Measurements from ENCODE around the gene RGCC. TPM values are rescaled to one million over a fixed set of nuclear protein-coding genes. Genes with fewer than 3 reads are reported as not detected.

Gene RGCC
- total RNA-seq, 1 donor from 2014 or later: not detected

DNA sequence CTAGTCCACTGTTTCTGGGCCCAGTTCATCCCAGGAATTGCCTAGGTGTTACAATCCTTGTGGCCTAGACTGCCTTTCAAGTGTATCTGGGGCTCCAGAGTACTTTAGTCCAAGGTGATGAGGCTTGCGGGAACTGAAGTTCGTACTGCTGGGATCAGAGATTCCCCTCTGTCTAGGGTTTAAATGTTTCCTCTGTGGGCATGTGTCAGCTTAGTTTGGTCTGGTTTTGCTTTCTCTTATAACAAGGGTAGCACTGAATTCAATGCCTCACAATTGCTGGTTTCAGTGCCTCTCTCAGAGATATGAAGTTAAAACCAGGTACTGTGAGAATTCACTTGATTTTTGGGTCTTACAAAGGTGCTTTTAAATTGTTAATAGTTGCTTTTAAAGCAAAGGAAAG is 30.8 kb downstream of the RGCC start:
- Mint-ChIP-seq H3K27ac (no peak overlapping the region), H3K4me3 (ENCODE audit: low read depth) (no peak overlapping the region), H3K4me1 (ENCODE audit: low read depth) (no peaks in the 10 kb centered on the region), H3K27me3 (no peaks in the 10 kb centered on the region), H3K9me3 (ENCODE audit: low read depth) (peaks cover 15% of the 10 kb centered on the region), H3K36me3 (ENCODE audit: insufficient read depth) (no peaks in the 10 kb centered on the region)
- no peak for TF ChIP-seq CTCF (IDR thresholded peaks at IDR 0.05; ENCODE audit: unreplicated experiment)
- no peak for DNase-seq (ENCODE audit: low spot score, unreplicated experiment)

DNA sequence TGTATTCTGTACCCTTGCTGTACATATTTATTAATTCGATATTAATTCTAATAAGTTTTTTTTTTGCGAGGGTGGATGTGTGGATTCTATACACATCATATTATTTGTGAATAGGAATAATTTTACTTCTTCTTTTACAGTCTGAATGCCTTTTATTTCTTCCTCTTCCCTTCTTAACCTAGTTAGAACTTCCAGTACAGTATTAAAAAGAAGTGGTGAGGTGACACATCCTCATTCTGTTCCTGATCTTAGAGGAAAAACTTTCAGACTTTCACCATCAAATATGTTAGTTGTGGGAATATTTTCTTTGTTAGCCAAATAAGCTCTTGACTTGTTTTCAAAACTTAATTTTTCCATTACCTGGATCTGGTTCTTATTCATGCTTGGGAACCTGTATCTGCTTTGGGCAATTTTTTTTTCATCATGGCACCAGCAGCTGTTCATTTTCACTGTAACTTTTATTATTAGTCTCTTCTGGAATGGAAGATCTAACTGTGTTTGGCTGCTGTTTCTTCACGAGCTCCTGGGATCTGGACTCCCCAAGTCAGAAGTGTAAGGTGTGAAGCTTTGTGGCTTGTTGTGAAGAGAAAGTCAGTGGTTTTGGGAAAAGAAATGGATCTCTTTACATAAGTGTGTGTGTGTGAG is 33.1 kb downstream of the RGCC start:
- Mint-ChIP-seq H3K27ac (no peak overlapping the region), H3K4me3 (ENCODE audit: low read depth) (no peak overlapping the region), H3K9me3 (ENCODE audit: low read depth) (peaks cover 3% of the 10 kb centered on the region), H3K36me3 (ENCODE audit: insufficient read depth) (no peaks in the 10 kb centered on the region), H3K4me1 (ENCODE audit: low read depth) (no peaks in the 10 kb centered on the region), H3K27me3 (peaks cover 5% of the 10 kb centered on the region)
- no peak for TF ChIP-seq CTCF (IDR thresholded peaks at IDR 0.05; ENCODE audit: unreplicated experiment)
- DNase-seq (ENCODE audit: low spot score, unreplicated experiment): no peak

DNA sequence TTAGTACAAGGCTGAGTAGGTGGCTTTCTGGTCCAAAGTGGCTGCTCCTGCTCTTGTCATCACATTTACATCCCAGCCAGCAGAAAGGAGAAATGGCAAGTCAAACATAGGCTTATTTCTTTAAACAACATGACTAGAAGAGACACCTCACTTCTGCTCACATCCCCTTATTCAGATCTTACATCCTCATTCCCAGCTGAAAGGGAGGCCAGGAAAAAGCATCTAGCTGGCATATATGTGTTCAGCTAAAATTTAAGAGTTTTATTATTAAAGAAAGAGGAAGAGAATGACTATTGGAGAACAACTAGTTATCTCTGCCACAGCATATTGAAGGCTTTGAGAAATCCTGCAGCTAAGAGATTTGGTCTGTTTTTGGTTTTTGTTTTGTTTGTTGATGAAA is 34.1 kb downstream of the RGCC start:
- no peak for TF ChIP-seq CTCF (IDR thresholded peaks at IDR 0.05; ENCODE audit: unreplicated experiment)
- Mint-ChIP-seq H3K9me3 (ENCODE audit: low read depth) (no peaks in the 10 kb centered on the region), H3K27me3 (peaks cover 6% of the 10 kb centered on the region), H3K36me3 (ENCODE audit: insufficient read depth) (no peaks in the 10 kb centered on the region), H3K27ac (no peak overlapping the region), H3K4me3 (ENCODE audit: low read depth) (no peak overlapping the region), H3K4me1 (ENCODE audit: low read depth) (no peaks in the 10 kb centered on the region)
- DNase-seq (ENCODE audit: low spot score, unreplicated experiment): no peak

DNA sequence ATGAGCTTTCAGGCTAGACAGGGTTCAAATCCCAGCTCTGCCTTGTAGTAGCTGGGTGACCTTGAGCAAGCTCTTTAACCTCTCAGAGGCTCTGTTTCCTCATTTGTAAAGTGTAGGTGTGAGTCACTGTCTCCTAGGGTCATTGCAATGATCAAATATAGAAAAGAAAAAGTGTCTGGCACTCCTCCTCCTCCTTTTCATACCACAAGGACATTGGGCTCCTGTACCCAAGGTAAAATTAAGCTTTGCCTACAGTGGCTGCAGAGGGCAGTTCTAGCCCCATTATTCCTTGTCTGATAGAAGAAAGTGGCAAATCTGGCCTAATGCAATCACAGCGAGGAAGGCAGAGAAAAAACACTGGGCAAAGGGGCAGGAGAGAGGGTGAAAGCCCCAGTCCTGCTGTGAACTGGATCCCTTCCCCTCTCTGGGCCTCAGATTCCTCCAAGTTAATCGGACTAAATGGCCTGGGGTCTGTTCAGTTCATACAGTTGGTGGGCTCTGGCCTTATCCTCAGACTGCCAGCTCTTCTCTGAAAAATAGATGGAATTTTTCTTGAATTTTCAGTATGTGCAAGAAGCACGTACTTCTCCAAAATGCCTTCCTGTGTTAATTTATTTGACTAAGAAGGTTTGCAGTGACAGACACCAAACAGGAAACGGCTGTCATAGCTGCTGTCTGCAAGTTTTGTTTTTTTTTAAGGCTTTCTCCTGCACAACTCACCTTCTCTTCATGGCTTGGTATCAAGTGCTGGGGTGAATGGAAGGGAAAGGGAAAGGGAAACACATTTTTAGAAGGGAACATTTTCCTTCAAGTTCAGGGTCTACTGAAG is 35.3 kb downstream of the RGCC start:
- Mint-ChIP-seq H3K4me1 (ENCODE audit: low read depth) (no peaks in the 10 kb centered on the region), H3K36me3 (ENCODE audit: insufficient read depth) (no peaks in the 10 kb centered on the region), H3K4me3 (ENCODE audit: low read depth) (no peak overlapping the region), H3K27ac (no peak overlapping the region), H3K9me3 (ENCODE audit: low read depth) (no peaks in the 10 kb centered on the region), H3K27me3 (peaks cover 9% of the 10 kb centered on the region)
- no peak for TF ChIP-seq CTCF (IDR thresholded peaks at IDR 0.05; ENCODE audit: unreplicated experiment)
- DNase-seq (ENCODE audit: low spot score, unreplicated experiment): no peak

DNA sequence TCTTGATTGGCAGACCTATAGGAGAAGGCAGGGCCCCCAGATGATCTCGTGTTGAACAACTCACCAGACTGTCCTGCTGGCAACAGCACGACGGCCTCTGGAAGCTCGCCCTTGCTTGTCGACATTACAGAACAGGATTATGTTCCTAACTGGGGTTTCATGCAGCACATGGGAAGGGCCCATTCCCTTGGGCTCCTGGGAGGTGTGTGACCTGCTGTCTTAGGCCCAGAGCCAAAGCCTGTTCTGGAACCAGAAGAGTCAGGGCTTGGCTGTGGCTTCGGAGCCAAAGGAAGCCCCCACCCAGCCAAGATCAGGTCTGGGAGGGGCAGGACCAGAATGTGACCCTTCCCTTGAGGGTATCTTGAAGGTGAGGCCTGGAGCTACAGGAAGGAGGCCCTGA is 36.9 kb downstream of the RGCC start:
- Mint-ChIP-seq H3K27ac (no peak overlapping the region), H3K4me1 (ENCODE audit: low read depth) (no peaks in the 10 kb centered on the region), H3K9me3 (ENCODE audit: low read depth) (no peaks in the 10 kb centered on the region), H3K36me3 (ENCODE audit: insufficient read depth) (no peaks in the 10 kb centered on the region), H3K27me3 (peaks cover 9% of the 10 kb centered on the region), H3K4me3 (ENCODE audit: low read depth) (no peak overlapping the region)
- no peak for DNase-seq (ENCODE audit: low spot score, unreplicated experiment)
- TF ChIP-seq CTCF (IDR thresholded peaks at IDR 0.05; ENCODE audit: unreplicated experiment): no peak
